CD4-positive, alpha-beta T cell treated with Interleukin-15 for 4 hours (primary cell): Measurements from ENCODE around the gene HOXC13.

ENCODE experiments used
- DNase-seq: peaks from one replicate; pipeline ENCODE4 v3.0.0-alpha.2; 2020; ENCODE audit warnings: low spot score

The HOXC13 gene

DNA sequence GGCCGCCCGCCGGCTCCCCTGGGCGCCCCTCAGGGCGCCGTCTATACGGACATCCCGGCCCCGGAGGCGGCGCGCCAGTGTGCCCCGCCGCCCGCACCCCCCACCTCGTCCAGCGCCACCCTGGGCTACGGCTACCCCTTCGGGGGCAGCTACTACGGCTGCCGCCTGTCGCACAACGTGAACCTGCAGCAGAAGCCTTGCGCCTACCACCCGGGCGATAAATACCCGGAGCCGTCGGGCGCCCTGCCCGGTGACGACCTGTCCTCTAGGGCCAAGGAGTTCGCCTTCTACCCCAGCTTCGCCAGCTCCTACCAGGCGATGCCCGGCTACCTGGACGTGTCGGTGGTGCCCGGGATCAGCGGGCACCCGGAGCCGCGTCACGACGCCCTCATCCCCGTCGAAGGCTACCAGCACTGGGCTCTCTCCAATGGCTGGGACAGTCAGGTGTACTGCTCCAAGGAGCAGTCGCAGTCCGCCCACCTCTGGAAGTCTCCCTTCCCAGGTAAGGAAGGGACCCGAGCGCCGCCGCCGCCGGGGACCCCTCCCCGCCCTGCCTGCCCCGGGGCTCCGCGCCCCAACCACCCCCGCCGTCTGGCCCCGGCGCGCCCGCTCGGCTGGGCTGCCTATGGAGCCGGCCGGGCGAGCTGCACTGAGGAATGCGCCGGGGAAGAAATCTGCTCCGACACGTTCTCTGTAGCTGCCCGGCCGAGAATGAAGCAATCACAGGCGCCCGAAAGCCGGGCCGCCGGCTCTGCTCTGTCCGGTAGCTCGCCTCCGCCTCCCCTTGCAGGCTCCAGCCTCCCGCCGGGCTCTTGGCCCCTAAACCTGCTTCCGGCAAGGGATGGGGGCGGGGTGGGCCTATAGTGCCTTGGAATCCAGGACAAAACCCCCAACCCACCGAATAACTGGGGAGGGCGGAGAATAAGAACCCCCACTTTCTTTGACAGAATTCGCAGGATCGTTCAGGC is 794 bp downstream of the HOXC13 start:
- no peak for DNase-seq

- DNase-seq: no peak
These were observed 1.9 kb downstream of the HOXC13 start for GRCh38 chr12:53940443-53941014.

DNA sequence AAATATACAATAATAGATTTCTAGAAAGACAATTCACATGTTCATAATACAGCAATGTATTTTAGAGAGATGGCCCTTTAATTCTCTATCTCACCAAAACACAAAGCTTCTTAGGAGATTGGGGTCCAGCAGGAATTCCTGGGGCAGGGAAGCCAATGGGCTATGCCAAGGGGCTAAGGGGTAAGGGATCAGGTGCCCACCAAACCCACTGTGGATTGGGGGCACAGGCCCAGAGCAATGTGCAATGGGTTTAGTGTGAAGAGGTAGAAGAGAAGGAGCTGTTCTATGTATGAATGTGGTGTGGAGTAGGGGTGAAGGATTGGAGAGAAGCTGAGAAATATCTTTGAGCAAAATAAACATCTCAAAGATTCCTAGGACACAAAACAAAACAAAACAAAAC is 2.6 kb downstream of the HOXC13 start:
- DNase-seq: no peak

- DNase-seq: no peak
These were observed 3.1 kb downstream of the HOXC13 start for GRCh38 chr12:53941750-53942149.

- no peak for DNase-seq
These were observed 3.9 kb downstream of the HOXC13 start for GRCh38 chr12:53942467-53942997.

DNA sequence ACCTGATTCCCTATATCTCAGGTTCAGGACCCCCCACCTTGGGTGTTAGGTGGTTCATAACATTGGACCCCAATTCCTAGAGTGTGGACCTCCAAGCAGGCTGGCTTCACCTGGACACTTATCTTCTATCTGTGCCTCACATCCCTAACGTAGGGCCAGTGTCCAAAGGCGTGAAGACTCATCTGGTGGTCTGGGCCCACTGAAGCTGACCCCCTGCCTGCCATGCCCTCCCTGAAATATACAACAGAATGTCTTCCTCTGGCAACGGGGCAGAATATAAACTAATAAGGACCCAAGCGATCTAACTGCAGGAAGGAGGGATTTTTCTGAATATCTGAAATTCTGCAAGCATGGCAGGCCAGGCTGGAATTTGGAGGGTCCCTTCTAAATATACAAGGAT is 5.6 kb downstream of the HOXC13 start:
- DNase-seq: no peak

DNA sequence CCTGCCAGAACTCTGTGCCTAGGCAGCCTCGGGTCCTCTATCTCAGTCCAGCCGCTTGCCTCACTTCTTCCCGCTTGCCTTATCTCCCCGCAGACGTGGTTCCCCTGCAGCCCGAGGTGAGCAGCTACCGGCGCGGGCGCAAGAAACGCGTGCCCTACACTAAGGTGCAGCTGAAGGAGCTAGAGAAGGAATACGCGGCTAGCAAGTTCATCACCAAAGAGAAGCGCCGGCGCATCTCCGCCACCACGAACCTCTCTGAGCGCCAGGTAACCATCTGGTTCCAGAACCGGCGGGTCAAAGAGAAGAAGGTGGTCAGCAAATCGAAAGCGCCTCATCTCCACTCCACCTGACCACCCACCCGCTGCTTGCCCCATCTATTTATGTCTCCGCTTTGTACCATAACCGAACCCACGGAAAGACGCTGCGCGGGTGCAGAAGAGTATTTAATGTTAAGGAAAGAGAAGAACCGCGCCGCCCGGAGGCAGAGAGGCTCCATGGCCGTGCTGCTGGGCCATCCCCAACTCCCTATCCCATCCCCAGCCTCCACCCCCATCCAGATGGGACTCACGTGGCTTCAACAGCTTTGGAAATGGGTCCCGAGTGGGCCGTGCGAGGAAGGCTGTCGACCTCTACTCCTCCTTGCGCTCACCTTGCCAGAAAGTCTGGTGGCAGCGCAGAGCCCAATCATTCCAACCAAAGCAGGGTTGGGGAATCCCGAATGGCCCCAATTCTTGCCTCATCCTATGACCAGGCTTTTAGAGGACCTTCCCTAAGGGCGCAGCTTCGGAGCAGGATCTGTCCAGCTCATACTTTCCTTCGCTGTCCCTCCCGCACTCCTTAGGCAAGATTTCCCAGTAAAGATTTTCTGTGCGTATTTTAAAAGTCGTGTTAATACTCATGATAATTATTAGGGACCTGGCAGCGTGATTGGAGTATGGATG is 6.5 kb downstream of the HOXC13 start:
- DNase-seq: no peak

DNA sequence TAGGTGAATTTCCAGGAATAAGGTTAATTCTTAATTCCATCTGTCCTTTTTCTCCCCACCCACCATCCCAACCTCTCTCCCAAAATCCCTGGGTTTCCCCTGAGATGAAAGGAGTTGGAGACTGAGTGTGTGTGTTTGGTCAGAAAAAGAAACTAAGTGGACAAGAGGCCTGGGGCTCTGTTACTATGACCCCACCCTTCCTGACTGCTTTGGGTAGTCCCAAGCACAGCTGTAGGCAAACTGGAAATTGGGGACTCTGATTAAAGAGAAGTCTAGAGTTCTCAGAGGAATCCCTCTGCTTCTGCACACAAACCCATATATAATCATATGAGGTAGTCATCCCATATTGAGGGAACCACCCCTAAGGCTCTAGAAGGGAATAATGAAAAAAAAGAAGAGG is 9.1 kb downstream of the HOXC13 start:
- DNase-seq: no peak

DNA sequence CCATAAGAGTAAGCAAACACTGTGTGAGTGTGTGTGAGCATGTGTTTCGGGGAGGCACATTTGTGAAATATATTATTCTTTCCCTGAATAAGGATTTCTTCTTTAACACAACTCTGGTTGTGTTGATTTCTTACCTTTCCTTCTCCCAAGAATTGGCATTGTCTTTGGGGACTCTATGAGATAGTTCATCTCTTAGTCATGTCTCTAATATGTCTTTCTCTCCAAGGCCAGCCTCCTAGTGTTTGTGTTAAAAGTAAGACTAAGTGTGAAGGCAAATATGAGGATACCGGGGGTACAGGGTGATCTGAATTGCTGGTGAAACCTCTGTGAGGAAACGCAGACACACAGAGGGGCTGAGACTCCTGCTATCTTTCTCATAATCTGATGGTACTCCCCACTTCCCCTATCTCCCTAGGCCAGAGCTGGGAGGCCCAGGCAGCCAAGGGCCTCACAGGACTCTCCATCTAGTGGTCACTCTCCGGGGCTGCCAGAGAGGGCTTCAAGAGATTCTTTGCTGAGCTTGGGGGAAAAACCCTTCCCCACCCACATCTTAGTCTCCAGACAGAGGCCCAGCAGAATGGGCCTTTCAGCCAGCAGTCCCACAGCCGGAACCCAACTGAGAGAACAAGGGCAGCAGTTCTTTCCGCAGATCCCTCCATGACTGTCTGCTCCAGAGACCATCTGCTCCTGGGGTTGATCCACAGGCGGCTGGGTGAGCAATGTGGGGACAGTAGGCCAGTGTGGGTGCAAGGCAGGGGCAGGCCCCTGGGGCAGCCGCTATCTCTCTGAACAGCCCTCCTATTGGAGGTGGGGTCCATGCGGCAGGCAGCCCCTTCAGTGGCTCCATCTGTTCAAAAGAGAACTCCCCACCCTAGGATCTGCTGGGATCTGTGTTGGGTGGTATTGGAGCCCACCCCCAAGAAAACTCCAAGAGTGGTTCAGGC is 10.3 kb downstream of the HOXC13 start:
- no peak for DNase-seq

GRCh38 chr12:53949631-53950436 is 11.2 kb downstream of the HOXC13 start:
- DNase-seq: no peak

- DNase-seq: no peak
These were observed 11.8 kb downstream of the HOXC13 start for GRCh38 chr12:53950437-53950773.

GRCh38 chr12:53950789-53951576 is 12.4 kb downstream of the HOXC13 start:
- DNase-seq: no peak

DNA sequence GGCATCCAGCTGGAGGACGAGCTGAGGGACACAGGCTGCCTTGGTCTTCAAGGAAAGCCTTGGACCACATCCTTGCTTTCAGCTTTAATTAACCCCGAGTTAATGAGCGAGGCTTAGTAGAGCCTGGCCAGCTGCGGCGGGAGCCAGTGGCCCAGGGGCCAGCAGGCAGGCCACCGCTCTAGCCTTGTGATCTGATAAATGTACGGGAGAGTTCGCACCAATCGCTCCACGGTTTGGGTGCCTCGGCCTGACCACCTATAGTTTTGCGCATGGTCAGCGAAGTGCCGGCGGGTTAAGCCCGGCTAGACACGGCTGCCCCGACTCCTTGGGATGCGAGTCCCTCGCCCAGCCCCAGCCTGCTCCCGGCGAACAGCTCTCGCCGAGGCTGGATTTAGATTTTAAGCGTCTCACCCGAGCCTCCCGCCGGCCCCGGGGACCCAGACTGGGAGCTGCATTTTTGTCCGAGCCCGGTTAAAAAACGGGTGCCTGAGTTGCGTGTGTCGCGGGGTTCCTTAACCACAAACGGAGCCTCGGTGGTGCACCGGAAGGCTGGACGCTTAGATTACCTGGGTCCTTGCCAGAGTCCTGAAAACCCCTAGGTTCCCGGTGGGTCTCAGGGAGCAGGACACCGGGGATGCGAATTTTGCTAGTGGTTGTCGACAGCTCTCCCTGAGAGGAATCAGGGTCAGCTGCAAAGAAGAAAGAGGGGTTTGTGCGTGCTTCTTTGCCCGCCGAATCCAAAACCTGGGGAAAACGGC is 13.1 kb downstream of the HOXC13 start:
- no peak for DNase-seq

- DNase-seq: no peak
These were observed 13.7 kb downstream of the HOXC13 start for GRCh38 chr12:53952335-53952694.

DNA sequence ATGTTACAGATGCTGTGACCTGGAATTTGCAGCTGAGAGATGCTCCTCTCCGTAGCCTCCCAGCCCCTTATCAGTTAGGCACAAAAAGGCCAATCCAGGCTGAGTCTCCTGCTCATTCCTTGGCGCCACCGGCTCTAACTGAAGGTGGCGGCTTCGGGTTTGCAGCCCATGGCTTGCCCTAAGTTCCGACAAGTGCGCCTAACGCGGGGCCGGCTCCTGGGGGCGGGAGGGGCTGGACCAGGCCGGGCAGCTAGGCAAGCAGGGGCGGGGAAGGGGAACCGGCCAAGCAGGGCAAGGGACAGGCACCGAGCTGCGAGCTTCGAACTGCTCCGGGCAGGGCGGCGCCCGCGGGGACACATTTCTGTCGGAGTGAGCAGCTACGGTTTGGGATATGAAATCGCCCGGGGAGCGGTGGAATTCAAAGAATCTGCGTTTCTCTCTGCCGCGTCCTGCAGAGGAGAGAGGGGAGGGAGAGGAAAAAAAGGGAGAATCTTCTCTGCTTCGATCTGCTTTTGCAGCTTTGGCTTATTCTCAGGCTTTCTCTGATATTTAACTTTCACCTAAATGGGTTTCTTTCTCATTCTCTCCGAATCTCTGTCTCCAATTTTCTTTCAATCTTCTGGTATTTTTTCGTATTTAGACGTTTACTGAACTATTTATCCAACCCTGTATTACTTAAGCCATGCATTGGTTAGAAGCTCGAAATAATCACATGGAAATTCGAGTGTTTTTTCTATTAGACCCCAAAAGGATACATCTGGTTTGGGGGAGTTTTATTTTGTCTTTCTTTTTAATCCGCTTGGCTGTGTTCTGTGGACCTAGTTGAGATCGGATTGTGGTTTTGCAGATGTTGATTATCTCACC is 14.5 kb downstream of the HOXC13 start:
- no peak for DNase-seq

DNA sequence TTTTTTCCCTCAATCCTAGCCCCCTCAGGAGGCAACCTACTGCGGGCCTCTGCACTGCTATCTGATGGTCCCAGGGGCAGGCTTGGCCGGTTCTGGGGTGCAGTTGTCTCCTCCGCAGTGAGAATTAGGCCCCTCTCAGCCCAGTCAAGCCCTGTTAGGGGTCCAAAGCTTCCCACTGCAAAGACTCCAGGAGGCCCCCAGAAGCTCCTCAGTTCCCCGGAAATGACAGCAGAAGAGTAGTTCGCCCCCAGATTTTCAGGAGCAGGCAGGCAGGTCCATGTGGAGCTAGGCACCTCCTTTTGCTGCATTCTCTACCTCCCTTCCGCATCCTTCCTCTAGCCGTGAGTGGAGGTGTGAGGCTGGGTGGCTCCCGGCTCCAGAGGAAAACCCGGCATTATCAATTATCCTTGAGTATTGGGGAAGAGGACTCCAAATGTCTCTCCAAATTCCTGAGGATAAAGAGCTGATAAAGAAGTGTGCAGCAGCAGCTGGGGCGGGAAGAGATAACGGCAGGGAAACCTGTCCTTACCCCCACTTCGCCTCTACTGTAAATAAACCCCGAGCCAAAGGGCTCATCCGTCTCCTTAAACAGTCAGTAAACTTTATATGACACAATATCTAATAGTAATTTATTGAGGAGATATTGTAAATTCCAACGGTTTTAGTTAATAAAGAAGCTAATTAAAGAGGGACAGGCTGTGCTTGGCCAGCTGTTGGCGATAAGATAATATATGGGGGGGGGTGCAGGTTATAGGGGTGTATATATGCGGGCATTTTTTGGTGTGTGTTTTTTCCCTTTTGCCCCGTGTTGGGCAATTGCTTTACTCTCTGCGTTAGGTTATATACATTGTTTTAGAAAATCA is 15.4 kb downstream of the HOXC13 start:
- DNase-seq: no peak

DNA sequence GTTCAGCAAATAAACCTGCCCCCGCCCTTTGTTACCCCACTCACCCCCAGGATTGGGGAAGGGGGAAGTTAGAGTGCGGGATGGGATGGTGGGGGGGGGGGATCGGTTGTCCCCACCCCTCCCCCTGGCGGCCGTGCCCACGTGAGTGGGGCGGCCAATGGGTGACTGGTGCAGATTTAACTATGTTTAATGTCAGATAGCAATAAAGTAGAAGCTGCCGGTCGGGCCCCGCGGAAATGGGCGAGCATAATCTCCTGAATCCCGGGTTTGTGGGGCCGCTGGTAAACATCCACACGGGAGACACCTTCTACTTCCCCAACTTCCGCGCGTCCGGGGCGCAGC is 16.0 kb downstream of the HOXC13 start, which contains the start of gene HOXC12:
Gene HOXC12 (plus strand): TSS at position 210 of the 342 bp plus-strand sequence. CDS start 27 bp downstream, at position 237.
- no peak for DNase-seq
